Caco-2 (cell line): ENCODE measurements around the gene PAX5. TPM values are rescaled to one million over a fixed set of nuclear protein-coding genes. Genes with fewer than 3 reads are reported as not detected.

Experiments
- BruUV-seq: library from RNA; stranded (reverse); fragments of 400-500 nt; replicated peaks from 2 replicates; lab custom pipeline; 2021; lab: Mats Ljungman, UMichigan
- CTCF ChIA-PET: fragments of 300-600 bp; sonication (Branson Sonifier 250); formaldehyde crosslinking; loops from one replicate; lab custom pipeline; 2022; ENCODE audit warnings: antibody characterized with exemption; lab: Charles Lee
- POLR2A ChIA-PET: fragments of 300-600 bp; sonication (Branson Sonifier 250); formaldehyde crosslinking; loops from one replicate; lab custom pipeline; 2022; ENCODE audit warnings: antibody characterized with exemption; lab: Charles Lee
- DNase-seq, 2 experiments: peaks; one replicate each; pipeline versions ENCODE4 v3.0.0 to v3.0.0-alpha.2; 2020 to 2022
- H3K27me3 ChIP-seq: replicated peaks from 2 replicates; pipeline ENCODE4 v1.6.0; 2011; ENCODE audit warnings: low read length; ENCODE audit not compliant: control insufficient read depth, insufficient read depth
- H3K36me3 ChIP-seq: 2 replicates; pipeline ENCODE4 v1.5.1; 2011; ENCODE audit warnings: low read length; ENCODE audit not compliant: control insufficient read depth, insufficient read depth
- H3K4me1 ChIP-seq: fragments of 250-450 bp; sonication (Bioruptor Pico); 2 replicates; pipeline ENCODE4 v1.5.1; 2020; ENCODE audit warnings: mild to moderate bottlenecking
- H3K4me3 ChIP-seq: 2 replicates; pipeline ENCODE4 v1.5.1; 2011; ENCODE audit warnings: low read depth, mild to moderate bottlenecking, control low read depth, low read length
- H3K9me3 ChIP-seq: fragments of 250-450 bp; sonication (Bioruptor Pico); 2 replicates; pipeline ENCODE4 v1.5.1; 2020; ENCODE audit warnings: mild to moderate bottlenecking, moderate library complexity
- H3K27ac Mint-ChIP-seq: one replicate; pipeline ENCODE4 v1.8.0; 2022; ENCODE audit warnings: mixed read lengths; ENCODE audit not compliant: unreplicated experiment
- H3K27me3 Mint-ChIP-seq: one replicate; pipeline ENCODE4 v1.8.0; 2022; ENCODE audit warnings: mixed read lengths; ENCODE audit not compliant: insufficient read depth, unreplicated experiment
- H3K36me3 Mint-ChIP-seq: one replicate; pipeline ENCODE4 v1.8.0; 2022; ENCODE audit warnings: mild to moderate bottlenecking, mixed read lengths; ENCODE audit not compliant: insufficient read depth, unreplicated experiment
- H3K4me1 Mint-ChIP-seq: one replicate; pipeline ENCODE4 v1.8.0; 2022; ENCODE audit warnings: low read depth, mixed read lengths; ENCODE audit not compliant: unreplicated experiment
- H3K4me3 Mint-ChIP-seq: one replicate; pipeline ENCODE4 v1.8.0; 2022; ENCODE audit warnings: mild to moderate bottlenecking, moderate library complexity, mixed read lengths; ENCODE audit not compliant: unreplicated experiment
- H3K9me3 Mint-ChIP-seq: one replicate; pipeline ENCODE4 v1.8.0; 2022; ENCODE audit warnings: mixed read lengths; ENCODE audit not compliant: unreplicated experiment
- intact Hi-C: fragments of 100-400 bp; cut with micrococcal nuclease; formaldehyde crosslinking; loops from one replicate; pipeline ENCODE4 v1.10.0; 2022; ENCODE audit not compliant: unreplicated experiment
- total RNA-seq: library from RNA; stranded (reverse); gene quantifications from 2 replicates; pipeline ENCODE4 v1.2.3, GENCODE V29; 2022
- TF ChIP-seq, protein P1 (sequence below), 2 experiments: fragments of 200-600 bp in 1 of 2; IDR thresholded peaks; 1 replicate in 1 of 2; 2 replicates in 1 of 2; pipeline versions ENCODE4 v1.5.1 to v1.8.0; 2011 to 2022; ENCODE audit warnings: antibody characterized with exemption in 1 of 2, control low read depth in 1 of 2, inconsistent platforms in 1 of 2, low read depth in 1 of 2, low read length in 1 of 2, mild to moderate bottlenecking in 1 of 2, moderate library complexity in 1 of 2; ENCODE audit not compliant: insufficient read depth in 1 of 2, severe bottlenecking in 1 of 2, unreplicated experiment in 1 of 2

PAX5 gene
- total RNA-seq, 1 experiment from 2014 or later, result not detected

- no peak for DNase-seq
- Mint-ChIP-seq H3K36me3 (no peaks in the 10 kb centered on the region), H3K27me3 (peaks cover 10% of the 10 kb centered on the region), H3K27ac (no peak overlapping the region), H3K4me3 (no peak overlapping the region), H3K9me3 (no peaks in the 10 kb centered on the region), H3K4me1 (no peaks in the 10 kb centered on the region)
- ChIA-PET CTCF (interaction anchor here (1.0 kb wide), 1 partner anchor 11 kb away, joined by 7 read pairs; no protein-coding TSS in a partner anchor), POLR2A (no interaction called here)
- Histone ChIP-seq H3K4me3 (no peak overlapping the region), H3K9me3 (no peaks in the 10 kb centered on the region), H3K36me3 (no peaks in the 10 kb centered on the region), H3K4me1 (no peaks in the 10 kb centered on the region), H3K27me3 (no peaks in the 10 kb centered on the region)
- intact Hi-C loops, result no loop called here
- TF ChIP-seq, protein P1, sequence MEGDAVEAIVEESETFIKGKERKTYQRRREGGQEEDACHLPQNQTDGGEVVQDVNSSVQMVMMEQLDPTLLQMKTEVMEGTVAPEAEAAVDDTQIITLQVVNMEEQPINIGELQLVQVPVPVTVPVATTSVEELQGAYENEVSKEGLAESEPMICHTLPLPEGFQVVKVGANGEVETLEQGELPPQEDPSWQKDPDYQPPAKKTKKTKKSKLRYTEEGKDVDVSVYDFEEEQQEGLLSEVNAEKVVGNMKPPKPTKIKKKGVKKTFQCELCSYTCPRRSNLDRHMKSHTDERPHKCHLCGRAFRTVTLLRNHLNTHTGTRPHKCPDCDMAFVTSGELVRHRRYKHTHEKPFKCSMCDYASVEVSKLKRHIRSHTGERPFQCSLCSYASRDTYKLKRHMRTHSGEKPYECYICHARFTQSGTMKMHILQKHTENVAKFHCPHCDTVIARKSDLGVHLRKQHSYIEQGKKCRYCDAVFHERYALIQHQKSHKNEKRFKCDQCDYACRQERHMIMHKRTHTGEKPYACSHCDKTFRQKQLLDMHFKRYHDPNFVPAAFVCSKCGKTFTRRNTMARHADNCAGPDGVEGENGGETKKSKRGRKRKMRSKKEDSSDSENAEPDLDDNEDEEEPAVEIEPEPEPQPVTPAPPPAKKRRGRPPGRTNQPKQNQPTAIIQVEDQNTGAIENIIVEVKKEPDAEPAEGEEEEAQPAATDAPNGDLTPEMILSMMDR (IDR thresholded peaks at IDR 0.05; ENCODE audit: insufficient read depth in 1 of 2, low read depth in 1 of 2, low read length in 1 of 2, severe bottlenecking in 1 of 2, unreplicated experiment in 1 of 2), result no peak
- no TSS peak for BruUV-seq
These were observed 149.3 kb downstream of the PAX5 start for GRCh38 chr9:36884721-36885120.

- Mint-ChIP-seq H3K9me3 (no peaks in the 10 kb centered on the region), H3K4me3 (no peak overlapping the region), H3K36me3 (no peaks in the 10 kb centered on the region), H3K27me3 (peaks cover 8% of the 10 kb centered on the region), H3K4me1 (no peaks in the 10 kb centered on the region), H3K27ac (no peak overlapping the region)
- DNase-seq, result no peak
- H3K4me1 ChIP-seq, result no peaks in the 10 kb centered on the region
- ChIA-PET CTCF (no interaction called here), POLR2A (no interaction called here)
- BruUV-seq, result no TSS peak
- no peak overlapping the region for H3K4me3 ChIP-seq
- no peaks in the 10 kb centered on the region for H3K36me3 ChIP-seq
- no peaks in the 10 kb centered on the region for H3K27me3 ChIP-seq
- H3K9me3 ChIP-seq, result no peaks in the 10 kb centered on the region
- intact Hi-C loops, result no loop called here
- TF ChIP-seq, protein P1 (IDR thresholded peaks at IDR 0.05; ENCODE audit: insufficient read depth in 1 of 2, low read depth in 1 of 2, low read length in 1 of 2, severe bottlenecking in 1 of 2, unreplicated experiment in 1 of 2), result no peak
These were observed 151.5 kb downstream of the PAX5 start for GRCh38 chr9:36882594-36882993.

- no TSS peak for BruUV-seq
- Mint-ChIP-seq H3K4me1 (no peaks in the 10 kb centered on the region), H3K9me3 (no peaks in the 10 kb centered on the region), H3K4me3 (no peak overlapping the region), H3K27me3 (peaks cover 8% of the 10 kb centered on the region), H3K27ac (no peak overlapping the region), H3K36me3 (no peaks in the 10 kb centered on the region)
- TF ChIP-seq, protein P1 (IDR thresholded peaks at IDR 0.05; ENCODE audit: insufficient read depth in 1 of 2, low read depth in 1 of 2, low read length in 1 of 2, severe bottlenecking in 1 of 2, unreplicated experiment in 1 of 2), result no peak
- intact Hi-C loops, result no loop called here
- DNase-seq, result no peak
- Histone ChIP-seq H3K36me3 (no peaks in the 10 kb centered on the region), H3K27me3 (no peaks in the 10 kb centered on the region), H3K4me3 (no peak overlapping the region), H3K4me1 (no peaks in the 10 kb centered on the region), H3K9me3 (no peaks in the 10 kb centered on the region)
- ChIA-PET CTCF (no interaction called here), POLR2A (no interaction called here)
These were observed 152.2 kb downstream of the PAX5 start for GRCh38 chr9:36881743-36882441.
